Midbrain (tissue), 1 donor: Measurements from ENCODE around the gene PLK5.
"Not testable (repeated sequence)": the region's sequence is repeated elsewhere in the genome, so short reads cannot be mapped to it uniquely, and the experiment has no call there.

Experiments
- DNase-seq: peaks from one replicate; lab custom pipeline; 2025; lab: John Stamatoyannopoulos, UW

PLK5 gene

DNA sequence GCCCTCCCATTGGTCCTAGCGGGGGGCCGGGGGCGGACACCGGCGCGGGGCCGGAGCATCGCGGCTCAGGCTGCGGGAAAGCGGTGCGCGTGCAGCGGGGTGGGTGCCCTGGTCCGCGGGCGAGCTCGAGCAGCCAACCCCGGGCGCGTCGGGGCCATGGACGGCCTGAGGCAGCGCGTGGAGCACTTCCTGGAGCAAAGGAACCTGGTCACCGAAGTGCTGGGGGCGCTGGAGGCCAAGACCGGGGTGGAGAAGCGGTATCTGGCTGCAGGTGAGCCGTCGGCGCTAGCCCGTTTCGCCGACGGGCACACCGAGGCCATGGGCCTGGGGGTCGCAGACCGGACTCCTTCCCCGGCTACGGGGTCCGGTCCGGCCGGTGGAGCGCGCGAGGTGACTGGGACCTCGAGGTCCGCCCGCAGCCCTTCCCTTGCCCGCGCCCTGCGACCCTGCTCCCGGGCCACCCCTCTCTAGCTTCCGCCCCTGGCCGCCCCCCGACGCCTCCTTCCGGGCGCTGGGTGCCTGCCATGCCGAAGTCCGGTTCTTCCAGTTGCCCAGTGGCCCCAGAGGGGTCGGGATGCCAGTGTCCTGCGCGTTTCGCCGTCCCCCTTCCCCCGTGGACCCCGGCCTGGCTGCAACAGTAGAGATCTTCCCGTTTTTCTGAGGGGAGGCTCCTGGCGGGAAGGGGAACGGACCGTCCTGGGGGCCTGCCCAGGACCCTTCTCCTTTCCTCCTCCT lies 32.6 kb upstream of the PLK5 start, which contains the start of gene REEP6:
Gene REEP6 (plus strand): TSS at position 68 of the 735 bp plus-strand sequence. CDS start 89 bp downstream, at position 157.
- no peak for DNase-seq

DNA sequence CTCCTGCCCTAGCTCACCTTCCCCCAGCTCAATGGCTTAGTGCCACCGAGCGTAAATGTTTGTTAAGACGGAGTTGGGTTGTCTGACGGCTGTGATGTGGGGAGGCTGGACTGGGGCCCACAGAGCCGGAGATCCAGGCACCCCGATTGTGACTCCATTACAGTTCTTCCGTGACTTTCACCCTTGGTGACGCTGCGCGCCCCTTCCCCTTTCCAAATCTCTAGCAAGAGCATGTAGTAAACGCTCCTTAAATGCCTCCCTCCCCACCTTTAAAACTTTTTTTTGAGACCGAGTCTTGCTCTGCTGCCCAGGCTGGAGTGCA lies 32.1 kb upstream of the PLK5 start:
- no peak for DNase-seq

- DNase-seq = no peak
Observed at GRCh38 chr19:1492474-1493006, 31.3 kb upstream of the PLK5 start.

DNA sequence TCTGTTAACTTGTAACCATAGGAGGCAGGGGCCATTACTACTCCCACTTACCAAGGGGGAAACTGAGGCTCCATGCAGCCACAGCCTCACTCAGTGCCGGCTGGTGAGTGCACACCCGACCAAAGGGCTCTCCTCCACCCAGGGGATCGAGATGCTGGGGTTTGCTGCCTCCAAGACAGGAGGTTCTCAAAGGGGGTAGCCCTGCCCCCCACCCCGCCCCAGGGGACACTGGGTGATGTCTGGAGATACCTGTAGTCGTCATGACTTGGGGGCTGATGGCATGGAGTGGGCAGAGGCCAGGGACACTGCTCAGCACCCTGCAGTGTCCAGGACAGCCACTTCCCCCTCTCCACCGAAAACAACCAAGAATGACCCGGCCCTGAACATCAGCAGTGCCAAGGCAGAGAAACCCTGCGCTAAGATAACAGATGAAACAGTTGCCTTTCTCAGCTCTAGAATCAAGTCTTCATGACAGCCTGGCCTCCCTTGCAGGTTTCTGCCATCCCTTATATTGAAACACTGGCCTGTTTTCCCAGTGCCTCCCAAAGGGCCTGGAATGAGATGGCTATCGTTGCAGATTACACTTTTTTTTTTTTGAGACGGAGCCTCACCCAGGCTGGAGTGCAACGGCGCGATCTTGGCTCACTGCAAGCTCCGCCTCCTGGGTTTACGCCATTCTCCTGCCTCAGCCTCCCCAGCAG lies 29.6 kb upstream of the PLK5 start:
- no peak for DNase-seq

DNA sequence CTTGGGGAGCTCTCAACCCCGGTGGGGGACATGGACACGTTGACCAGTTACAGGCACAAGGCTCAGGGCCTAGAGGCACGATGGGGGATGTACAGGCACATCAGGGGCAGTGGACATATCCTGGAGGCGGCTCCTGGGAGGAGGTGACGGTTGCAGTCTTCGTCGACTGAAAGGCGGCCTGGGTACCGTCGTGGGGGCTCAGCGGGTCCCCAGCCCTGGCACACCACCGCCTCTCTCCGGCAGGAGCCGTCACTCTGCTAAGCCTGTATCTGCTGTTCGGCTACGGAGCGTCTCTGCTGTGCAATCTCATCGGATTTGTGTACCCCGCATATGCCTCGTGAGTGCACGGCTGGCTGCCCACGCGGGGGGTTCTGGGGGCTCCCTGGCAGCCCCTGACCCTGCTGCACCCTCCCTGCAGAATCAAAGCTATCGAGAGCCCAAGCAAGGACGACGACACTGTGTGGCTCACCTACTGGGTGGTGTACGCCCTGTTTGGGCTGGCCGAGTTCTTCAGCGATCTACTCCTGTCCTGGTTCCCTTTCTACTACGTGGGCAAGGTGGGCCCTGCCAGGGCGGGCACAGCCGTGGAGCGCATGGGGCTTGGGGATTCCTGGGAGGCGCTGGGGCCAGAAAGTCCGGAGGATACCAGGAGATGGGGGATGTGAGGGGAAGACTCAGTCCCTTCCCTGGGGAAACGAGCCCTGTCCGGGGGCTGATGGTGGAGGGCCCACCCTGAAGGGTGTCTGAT lies 28.7 kb upstream of the PLK5 start:
- DNase-seq = no peak

DNA sequence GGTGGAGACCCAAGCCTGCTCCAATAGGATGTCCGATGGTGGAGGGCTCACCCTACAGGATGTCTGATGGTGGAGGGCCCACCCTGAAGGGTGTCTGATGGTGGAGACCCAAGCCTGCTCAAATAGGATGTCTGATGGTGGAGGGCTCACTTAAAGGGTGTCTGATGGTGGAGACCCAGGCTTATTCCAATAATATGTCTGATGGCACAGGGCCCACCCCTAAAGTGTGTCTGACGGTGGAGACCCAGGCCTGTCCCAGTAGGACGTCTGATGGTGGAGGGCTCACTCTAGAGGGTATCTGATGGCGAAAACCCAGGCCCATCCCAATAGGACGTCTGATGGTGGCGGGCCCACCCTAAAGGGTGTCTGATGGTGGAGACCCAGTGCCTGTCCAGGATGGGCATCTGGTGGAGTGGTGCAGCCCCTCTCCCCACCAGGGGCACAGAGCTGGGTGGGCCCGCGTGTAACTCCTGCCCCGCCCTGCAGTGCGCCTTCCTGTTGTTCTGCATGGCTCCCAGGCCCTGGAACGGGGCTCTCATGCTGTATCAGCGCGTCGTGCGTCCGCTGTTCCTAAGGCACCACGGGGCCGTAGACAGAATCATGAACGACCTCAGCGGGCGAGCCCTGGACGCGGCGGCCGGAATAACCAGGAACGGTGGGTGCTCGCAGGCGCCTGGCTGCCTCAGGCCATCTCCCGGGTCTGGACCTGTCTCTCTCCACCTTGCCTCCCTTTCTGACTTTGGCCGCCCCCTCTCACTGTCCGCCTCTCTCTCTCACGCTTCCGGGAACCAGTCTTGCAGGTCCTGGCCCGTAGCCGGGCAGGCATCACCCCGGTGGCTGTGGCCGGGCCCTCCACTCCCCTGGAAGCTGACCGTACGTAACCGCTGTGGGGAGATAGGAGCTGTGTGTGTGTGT lies 27.8 kb upstream of the PLK5 start:
- no peak for DNase-seq

GRCh38 chr19:1496714-1497577 lies 26.9 kb upstream of the PLK5 start:
- no peak for DNase-seq

- no peak for DNase-seq
Observed at GRCh38 chr19:1497578-1498235, 26.2 kb upstream of the PLK5 start.

GRCh38 chr19:1499231-1499630 lies 24.6 kb upstream of the PLK5 start:
- not testable (repeated sequence) for DNase-seq

DNA sequence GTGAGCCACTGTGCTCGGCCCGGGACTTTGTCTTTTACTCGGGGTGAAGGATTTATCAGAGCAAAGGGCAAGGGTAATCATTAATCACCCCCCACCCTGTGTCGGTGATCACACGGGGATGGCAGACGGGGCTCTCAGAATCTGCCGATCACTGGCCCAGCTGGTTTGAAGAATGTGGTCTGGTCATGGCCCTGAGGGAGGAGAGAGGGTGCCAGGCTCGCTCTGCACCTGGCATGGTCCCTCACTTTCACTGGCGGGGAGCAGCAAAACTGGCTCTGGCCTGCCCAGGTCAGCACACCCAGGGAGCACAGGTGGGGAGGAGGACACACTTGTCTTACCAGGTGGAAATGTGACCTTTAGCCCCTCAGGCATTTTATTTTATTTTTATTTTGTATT lies 22.7 kb upstream of the PLK5 start:
- DNase-seq = no peak

GRCh38 chr19:1502433-1503088 lies 21.3 kb upstream of the PLK5 start:
- DNase-seq = no peak

DNA sequence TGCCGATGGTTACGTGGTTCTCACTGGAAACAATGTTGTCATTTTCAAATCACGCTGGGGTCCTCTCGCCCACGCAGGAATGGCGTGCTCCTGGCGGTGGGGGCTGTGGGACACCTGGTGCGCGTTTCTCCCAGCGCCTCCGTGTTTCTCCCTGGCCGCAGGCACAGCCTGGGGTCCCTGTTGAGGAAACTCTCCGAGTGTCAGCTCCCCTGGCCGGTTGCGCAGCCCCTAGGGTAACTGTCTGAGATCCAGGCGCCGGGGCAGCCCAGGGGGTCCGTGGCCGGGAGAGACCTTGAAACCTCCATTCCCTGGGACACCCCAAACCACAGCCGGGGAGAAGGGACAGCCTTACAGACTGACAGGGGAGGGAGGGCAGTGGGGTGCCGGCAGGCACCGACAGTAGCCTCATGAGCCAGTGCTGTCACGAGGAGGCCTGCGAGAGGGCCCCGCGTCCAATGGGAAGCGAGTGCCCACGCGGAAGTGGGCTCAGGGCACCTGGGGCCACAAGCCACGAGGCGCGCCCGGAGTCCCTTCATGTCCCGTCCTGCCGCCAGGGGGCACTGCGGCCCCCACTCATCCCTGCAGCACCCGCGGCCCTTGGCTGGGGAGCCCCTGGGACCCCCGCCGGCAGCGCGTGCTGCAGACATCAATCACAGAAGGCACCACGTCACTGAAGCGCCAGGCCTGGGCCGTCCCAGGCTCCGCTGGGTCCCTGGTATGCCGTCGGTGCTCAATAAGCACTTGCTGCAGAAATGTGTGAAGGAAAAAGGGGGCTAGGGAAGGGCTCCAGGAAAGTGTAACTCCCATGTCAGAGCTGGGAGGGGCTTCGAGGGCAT lies 20.6 kb upstream of the PLK5 start:
- DNase-seq = peak; percentile 32

DNA sequence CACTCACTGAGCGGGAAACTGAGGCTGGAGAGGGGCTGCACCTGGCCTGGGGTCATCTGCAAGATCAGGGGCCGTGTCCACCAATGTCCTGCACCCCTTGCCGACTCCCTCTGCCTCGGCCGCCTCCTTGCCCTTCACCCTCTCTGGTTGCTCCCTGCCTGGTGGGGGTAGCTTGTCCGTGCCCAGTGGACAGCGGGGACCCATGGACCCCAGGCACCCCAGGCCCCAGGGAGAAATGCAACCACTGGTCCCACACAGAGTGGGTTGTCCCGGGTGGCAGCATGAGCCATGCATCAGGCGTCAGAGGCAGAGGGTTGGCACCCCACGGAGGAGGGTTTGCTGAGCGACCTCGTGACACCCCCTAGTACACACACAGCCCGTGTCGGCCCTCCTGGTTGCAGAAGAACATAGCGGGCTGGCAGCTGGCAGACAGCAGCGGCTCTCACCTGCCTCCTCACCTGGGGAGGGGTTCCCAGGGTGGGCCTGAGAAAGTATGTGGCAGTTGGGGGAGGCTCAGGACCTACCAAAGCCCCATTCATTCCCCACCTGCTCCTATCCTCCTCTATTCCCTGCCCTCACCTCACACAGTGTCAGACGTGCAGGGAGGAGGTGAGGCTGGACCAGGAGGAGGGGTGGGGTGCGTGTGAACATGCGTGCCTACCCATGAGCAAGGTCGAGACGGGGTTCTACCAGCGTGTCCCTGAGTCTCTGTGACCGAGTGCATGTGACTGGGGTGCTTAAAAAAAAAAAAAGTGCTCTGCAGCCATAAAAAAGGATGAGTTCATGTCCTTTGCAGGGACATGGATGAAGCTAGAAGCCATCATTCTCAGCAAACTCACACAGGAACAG lies 19.7 kb upstream of the PLK5 start:
- no peak for DNase-seq

DNA sequence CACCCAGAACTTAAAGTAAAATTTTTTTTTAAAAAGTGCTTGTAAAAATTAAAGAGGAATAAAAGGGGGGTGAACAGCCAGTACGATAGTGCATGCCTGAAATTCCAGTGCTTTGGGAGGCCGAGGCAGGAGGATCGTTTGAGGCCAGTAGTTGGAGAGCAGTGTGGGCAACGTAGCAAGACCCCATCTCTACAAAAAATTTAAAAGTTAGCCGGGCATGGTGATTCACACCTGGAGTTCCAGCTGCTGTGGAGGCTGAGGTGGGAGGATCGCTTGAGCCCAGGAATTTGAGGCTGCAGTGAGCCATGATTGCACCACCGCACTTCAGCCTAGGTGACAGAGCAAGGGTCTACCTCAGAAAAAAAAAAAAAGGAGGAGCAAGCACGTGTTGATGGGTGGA lies 18.9 kb upstream of the PLK5 start:
- DNase-seq = no peak

DNA sequence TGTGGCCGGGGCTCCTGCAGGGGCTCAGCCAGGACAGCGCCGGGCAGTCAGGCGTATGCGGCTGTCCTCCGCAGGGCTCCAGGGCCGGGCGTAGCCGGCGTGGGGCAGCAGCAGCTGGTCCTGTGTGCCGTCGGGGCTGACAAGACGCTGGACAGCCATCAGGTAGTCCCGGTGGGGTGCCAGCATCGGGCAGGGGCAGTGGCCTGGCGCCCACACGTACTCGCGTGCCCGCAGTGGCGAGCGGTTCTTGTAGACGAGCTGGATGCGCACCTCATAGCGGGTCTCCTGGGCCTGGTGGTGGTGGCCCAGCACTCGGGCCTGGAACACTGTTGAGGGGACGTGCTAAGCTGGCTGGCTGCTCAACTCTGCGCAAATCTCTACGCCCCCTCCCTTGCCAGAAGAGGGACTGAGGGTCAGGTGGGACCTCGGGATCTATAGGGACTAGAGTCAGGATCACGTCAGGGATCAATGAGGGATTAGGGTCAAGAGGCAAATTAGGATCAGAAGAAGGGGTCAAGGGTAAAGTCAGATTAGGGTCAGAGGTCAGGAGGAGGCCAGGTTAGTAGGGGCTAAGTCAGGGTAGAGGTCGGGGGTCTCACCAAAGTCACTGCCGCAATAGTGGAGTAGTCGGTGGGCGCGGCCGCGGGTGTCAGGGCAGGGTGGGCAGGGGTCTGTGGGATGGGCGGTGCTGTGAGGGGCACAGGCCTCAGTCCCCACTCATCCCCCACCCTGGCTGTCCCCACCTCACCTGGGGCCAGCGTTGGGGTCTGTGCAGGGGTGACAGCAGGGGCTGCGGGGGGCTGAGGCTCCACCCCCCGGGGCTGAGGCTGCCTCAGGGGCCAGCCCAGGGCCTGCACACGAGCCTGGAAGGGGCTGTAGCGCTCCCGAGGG lies 17.6 kb upstream of the PLK5 start:
- DNase-seq = no peak

DNA sequence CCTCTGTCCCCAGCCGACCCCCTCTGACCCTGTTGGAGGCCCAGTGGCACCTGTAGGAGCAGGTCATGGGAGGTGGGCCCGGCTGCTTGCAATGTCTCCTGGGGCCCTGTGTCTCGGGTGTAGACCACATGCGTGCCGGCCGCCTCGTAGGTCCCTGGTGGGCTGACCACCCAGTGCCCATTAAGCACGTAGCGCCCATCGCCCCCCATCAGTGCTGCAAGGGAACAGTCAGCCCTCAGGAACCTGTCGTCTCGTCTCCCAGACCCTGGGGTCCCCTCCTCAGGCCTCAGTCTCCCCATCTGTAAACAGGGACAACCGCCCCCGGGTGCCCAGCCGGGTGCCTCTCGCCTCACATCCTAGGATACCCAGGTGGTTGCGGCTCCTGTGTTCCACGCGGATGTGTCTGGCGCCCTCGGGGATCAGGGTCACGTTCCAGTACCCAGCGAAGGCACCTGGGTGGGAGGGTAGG lies 16.7 kb upstream of the PLK5 start:
- no peak for DNase-seq
